Activated CD4-positive, alpha-beta T cell treated with anti-CD3 and anti-CD28 coated beads, Interleukin-2, Interleukin-4, amounts not matched to agents 100 ng/mL and 50 ng/mL, durations not matched to agents 16 hours and 8 hours (primary cell): ENCODE measurements around the gene DTNBP1.

ENCODE experiments used
- DNase-seq: peaks from one replicate; pipeline ENCODE4 v3.0.0-alpha.2; 2020; ENCODE audit warnings: low spot score

Gene DTNBP1

DNA sequence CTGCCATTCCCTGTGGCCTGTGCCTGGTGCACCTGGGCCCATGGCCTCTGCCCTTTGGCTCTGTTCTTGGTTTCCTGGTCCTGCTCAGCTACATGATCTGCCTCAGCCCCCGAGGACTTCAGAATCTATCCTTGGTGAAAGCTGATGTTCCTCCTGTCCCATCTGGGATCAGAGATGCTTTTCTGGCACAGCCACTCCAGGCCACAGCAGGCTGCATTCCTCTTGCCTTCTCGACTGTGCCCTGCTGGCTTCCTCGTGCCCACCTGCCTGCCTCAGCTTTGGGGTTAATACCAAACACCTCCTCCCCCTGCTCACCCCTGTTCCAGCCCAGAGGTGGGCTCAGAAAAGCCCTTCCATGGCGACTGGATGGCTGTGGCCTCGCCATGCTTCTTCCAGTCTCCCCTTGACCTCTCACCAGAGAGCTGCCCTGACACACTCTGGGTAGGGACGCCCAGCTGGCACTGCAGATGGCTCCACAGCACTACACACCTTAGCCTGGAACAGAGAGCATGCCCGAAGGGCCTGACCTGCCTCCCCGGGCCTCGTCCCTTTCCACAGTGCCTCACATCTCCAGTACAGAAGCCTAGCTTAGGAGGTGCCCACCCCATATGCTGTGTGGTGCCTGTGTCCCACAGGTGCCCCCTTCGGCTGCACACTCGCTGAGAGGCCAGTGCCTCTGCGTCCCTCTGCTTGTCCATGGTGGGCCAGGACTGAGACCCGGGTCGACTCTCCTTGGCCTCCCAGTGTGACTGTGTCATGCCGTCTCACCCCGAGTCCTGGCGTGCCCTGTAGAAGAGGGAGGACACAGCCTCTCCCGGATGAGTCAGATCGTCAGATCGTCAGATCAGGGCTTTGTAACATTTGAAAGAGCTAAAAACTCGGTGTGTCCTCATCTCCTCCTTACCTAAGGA, 148.8 kb downstream of the DTNBP1 start:
- DNase-seq, result no peak

DNA sequence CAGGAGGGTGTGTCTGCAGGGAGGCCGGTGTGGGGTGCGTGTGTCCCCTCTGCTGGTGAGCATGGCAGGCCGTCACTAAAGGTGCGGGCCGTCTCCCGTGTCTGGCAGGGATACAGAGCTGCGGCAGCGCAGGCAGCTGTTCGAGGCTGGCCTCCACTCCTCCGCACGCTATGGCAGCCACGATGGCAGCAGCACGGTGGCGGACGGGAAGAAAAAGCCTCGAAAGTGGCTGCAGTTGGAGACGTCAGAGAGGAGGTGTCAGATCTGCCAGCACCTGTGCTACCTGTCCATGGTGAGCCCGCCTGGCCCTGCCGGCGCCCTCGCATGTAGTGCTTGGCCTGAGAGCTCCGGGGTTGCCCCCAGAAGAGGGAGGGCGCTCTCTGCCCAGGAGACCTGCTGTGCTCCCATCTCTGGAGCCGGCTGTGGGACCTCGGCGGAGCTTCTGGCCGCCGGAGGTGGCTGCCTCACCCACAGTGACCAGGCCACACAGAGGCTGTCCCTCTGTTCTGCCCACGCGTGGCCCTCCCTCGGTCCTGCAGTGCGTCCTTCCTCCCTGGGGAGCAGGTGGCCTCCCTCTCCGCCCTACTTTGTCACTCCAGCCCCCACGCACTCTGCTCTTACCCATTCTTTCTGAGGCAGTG, 149.6 kb downstream of the DTNBP1 start:
- DNase-seq, result no peak

DNA sequence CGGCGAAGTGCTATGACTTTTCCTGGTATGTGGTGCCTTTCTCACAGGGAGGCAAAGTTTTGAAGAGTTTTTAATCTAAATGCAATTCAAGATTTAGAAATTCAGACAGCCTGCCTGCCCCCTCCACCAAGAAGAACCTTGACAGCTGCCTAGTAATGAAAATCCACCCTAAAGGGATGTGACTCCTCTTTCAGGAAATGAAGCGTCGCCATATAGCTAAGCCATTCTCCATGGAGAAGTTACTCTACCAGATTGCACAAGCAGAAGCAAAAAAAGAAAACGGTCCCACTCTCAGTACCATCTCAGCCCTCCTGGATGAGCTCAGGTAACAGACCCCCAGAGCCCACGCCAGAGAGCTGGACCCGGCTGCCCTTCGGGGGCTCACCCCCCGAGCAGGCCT, 150.1 kb downstream of the DTNBP1 start:
- DNase-seq, result no peak

DNA sequence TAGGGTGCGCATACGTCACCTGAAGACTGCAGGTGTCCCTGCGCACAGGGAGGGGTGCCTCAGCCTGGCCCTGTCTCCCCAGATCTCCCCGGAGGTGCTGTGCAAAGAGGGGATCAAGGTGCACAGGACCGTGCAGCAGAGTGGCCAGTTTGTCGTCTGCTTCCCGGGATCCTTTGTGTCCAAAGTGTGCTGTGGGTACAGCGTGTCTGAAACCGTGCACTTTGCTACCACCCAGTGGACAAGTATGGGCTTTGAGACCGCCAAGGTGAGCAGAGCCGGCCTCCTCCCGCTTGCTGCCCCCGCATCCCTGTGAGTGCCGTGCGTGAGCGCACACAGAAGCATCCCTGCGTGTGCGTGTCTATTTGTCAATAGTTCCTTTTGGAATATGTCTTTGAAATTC, 150.7 kb downstream of the DTNBP1 start:
- peak; percentile 2 for DNase-seq

DNA sequence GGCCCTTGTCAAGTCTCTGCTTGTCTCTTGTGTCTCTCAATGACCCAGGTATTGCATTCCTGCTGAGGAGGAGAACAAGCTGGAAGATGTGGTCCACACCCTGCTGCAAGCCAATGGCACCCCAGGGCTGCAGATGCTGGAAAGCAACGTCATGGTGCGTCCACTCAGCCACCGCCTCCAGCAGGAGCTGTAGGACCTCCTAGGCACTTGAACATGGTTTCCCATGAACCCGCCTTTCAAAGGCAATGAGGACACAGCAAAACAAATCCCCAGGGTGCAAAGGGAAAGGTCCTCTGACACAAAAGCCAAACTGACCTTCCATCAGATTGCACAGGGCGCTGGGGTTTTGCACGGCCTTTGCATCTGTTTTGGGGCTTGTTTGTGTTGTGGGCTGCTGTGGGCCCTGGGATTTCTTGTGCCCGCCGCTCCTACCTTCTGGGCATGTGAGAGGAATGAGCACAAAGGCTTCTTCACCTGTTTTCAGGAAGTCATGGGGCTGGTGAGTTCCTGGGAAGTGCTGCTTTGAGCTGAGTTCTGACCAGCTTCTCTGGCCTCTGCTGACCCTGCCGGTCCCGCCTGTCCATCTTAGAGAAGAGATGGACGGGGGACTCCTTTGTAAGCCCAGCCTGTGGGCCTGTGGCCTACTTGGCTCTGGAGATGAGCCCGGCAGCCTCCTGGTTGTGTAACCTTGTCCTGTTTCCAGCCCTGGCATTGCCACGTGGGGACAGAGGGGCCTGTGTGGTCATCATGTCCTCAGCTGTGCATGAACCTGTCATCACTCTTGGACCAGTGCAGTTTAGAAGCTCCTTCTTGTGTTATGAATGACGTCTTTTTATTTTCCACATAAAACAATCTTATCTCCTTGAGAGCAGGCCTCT, 151.3 kb downstream of the DTNBP1 start:
- DNase-seq, result no peak

DNA sequence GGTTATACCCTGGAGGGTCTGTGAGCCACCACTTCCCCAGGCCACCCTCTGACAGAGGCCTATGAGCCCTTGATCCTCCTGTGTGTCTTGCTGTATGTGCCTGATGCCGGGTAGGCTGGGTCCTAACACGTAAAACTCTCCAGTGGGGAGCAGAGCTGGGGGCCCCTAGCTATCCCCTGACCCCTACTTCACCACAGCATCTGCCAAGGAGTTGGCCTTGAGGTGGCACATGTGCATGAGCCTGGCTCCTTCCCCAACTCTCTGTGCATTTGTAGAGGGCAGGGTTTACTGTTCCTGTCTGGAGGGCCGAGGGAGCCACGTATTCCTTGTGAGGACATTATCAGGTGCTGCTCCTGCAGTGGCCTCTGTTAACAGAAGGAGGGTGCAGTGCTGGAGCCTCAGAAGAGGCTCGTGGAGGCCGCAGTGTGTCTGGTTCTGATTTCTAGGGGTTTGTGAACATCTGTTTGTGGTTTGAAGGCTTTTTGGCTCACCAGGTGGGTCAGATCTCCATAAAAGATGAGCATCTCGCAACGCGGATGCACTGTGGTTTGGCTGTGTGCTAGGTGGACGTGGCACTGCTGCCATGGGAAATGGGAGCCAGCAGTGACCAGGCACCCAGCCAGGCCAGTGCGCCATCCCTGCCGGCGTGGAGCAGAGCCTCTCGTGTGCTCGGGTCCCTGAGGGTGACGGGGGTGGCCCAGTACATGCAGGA, 152.1 kb downstream of the DTNBP1 start:
- DNase-seq, result no peak

DNA sequence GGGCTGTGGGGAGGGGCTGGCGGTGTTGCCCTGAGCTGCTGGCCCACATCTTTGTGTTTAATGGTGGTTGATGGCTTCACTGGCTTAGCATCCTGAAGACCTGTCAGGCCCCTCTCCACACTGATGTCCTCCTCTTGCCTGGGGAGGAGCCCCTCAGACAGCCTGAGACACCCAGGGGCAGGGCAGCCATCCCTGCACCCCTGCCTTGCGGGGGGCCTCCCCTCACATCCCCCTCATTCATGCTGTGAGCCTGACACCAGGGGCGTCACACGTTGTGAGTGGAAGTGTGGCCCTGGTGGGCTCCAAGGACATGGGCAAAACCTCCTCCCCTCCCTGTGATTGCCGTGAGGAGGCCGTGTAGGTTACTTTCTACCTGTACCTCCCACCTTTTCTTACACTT, 152.7 kb downstream of the DTNBP1 start:
- DNase-seq, result no peak

DNA sequence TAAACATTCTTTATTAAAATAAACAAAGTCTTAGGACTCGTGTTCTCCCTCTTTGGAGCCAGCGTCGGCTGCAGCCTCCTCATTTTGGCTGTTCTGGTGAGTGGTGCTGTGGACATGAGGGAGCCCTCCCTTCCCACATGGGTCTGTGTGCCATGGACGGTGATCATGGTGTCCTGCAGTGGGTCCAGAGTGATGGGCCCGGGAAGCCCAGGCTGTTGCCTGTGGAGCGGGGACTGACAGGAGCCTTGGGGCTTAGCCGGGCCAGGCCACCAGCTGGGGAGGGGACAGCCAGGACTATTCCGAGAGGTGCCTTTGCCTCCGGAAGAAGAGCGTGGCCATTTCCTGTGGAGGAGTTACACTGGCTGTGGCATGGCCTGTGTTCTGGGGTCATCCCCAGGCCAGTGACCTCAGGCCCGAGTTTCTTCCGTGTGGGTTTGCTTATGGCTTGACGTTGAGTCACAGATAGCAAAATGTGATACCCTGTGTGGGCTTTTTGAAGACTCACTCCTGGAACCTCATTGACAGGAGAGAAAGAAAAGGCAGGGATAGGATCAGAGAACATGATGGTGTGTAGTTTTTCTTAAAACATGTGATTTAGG, 153.4 kb downstream of the DTNBP1 start:
- DNase-seq, result no peak

DNA sequence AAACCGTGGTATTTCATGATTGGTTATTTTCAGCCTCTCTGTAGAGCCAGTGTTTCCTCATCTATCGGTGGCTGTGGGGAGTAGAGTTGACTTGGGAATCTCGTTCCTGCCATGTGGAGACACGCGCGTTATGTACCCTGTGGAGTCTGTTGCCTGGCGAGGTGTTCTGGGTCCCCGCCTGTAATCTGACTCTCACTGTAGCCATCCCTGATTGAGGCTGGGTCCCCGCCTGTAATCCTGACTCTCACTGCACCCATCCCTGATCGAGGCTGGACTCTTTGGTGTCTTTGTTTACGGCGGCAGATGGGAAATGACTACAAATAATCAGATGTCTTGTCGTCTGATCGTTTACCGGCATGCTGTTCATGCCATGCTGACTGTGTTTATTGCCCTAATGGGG, 153.9 kb downstream of the DTNBP1 start:
- DNase-seq, result no peak

DNA sequence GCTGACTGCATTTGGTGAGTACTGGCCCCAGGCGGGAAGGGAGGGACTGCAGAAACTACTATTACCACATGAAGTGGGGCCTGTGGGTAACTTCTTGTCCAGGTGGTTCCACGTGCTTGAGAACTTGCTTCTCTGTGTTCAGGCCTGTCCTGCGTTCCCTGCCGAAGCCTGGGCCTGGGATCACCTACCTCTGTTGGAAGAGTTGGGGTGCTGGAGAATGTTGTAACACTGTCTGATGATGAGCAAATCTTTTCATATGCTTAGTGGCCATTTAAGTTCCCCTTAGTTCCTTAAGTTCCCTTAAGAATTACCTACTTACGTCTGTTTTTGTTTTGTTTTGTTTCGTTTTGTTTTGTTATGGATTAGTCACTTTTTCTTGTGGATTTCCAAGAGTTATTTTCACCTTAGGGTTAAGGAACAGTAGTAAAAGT, 154.4 kb downstream of the DTNBP1 start:
- no peak for DNase-seq

DNA sequence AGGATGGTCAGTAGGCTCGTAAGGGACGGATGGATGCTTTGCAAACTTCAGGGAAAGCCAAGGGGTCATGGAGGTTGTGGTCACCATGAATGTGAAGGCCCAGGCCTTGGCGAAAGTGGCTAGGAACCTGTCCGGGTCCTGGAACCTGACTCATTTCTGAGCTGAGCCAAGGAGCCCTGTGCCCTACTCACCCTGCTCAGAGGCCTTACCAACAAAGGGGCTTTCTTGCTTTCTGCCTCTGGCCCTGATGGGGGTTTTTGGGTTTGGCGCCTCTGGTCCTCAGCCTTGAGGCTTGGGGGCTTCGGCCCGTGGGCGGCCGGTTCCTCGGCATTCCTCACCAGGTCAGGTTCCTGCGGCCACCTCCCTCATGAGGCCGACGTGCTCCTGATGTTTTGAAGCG, 155.1 kb downstream of the DTNBP1 start:
- DNase-seq, result no peak

DNA sequence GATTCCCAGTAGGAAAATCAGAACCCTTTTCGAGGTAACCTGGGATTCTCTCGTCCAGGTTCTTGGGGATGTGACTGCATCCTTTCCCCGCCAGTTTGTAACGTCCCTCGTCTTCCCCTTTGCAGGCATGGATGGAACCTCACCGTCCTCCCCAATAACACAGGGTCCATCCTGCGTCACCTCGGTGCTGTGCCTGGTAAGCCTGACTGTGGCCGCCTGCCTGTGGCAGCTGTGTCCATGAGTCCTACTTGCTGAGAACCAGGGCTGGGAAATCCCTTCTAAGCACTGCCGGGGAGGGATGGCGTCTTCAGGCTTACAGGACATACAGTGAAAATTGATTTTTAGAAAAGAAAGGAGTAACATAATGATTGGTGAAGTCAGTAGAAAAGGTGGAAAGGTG, 155.6 kb downstream of the DTNBP1 start:
- no peak for DNase-seq

DNA sequence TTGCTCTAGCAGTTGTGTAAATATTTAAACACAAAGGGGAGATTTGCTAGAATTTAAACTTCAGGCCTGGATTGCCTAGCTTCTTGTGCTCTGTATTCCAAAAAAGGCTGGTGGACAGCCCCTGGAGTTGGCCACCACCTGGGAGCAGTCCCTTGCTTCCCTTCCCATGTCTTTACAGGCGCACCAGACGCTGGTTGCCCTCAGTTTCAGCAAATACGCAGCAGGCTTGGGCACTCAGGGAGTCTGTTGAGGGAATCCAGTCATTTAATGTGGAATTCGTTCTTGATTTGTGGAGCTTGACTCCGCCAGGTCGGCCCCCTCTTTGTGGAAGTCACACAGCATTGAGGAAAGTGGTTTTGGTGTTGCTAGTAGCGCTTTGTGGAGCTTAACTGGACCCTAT, 156.8 kb downstream of the DTNBP1 start:
- DNase-seq, result no peak

DNA sequence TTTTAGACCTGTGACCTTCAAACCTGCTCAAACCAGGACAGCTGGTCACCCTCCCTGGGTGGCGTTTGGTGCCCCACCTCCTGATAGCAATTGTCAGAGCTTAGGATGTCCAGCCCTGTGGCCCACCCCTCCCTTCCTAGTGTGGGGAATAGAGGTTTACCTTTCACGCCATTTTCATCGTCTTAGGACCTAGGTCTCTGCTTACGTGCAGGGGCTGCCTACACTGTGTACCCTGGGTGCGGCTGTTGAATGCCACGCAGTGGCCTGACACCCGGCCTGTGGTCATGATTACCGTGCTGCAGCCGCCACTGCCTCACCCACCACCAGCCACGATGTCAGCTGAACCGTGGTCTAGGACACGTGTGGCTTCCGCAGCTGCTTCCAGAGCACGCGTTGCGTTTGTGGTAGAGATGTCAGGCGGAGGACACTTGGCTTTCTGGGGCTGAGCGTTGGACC, 157.3 kb downstream of the DTNBP1 start:
- DNase-seq, result no peak

DNA sequence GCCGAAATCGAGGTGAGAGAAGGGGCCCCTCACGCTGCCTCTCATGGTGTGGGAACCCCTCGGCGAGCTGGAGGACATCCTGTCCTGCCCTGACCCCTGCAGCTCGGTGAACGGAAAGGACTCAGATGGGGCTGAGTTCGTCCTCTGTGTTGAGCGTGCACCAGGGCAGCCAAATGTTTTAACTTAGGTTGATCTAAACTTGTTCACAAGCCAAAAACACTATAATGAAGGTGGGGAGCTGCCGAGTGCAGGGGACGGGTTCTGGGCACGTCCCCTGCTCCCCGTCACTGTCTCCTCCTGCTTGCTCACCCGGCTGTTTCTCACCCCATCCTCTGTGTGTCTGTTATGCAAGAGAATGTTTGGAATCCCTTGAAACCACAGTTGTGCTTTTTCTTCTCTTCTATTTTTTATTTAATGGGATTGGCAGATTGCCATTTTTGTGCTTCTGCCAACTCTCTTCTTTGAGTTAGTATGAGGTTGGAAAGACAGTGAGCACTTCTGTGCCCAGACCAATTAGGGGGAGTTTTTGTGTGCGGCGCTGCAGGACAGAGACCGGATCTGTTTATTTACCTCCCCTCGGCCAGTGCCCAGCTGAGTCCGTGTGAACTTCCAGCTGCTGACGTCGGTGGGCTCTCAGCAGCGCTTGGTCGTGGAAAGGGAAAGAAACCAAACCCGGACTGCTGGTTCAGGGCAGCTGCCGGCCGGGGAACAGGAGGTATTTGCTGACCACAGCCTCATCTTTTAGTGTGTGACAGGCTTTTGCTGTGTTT, 158.1 kb downstream of the DTNBP1 start:
- DNase-seq, result no peak

DNA sequence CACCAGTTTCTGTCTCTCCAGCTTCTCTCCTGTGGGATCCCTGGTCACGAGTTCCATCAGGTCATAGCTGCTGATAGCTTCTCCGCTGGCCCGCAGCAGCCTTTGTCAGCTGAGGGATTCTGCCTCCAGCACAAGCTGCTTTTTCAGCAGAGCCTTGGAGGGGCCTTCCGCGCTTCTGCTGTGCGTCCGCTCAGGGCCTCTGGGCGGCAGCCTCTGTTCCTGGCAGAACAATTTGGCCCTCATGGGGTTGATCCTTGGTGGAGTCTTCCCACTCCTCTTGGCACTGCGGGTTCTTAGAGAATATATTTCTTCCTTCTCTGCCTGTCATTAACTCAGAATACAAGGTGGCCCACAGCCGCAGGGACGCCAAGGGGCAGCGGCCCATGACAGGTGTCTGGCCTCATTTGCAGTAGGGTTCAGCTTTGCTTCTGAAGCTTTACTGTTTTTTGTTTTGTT, 158.8 kb downstream of the DTNBP1 start:
- no peak for DNase-seq

DNA sequence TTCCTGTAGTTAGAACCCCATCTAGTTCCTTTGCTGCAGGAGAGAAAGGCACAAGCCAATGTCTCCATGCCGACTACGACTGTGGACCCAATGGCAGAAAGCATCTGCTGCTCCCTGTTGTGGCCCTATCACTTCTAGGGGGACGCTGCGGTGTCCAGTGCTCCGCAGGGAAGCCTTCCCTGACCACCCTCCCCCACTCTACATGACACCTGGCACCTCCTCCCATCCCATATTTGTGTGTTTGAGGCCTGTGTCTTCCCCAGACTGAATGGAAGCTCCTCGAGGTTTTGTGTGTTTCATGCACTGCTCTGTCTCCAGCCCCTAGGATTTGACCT, 159.5 kb downstream of the DTNBP1 start:
- no peak for DNase-seq

DNA sequence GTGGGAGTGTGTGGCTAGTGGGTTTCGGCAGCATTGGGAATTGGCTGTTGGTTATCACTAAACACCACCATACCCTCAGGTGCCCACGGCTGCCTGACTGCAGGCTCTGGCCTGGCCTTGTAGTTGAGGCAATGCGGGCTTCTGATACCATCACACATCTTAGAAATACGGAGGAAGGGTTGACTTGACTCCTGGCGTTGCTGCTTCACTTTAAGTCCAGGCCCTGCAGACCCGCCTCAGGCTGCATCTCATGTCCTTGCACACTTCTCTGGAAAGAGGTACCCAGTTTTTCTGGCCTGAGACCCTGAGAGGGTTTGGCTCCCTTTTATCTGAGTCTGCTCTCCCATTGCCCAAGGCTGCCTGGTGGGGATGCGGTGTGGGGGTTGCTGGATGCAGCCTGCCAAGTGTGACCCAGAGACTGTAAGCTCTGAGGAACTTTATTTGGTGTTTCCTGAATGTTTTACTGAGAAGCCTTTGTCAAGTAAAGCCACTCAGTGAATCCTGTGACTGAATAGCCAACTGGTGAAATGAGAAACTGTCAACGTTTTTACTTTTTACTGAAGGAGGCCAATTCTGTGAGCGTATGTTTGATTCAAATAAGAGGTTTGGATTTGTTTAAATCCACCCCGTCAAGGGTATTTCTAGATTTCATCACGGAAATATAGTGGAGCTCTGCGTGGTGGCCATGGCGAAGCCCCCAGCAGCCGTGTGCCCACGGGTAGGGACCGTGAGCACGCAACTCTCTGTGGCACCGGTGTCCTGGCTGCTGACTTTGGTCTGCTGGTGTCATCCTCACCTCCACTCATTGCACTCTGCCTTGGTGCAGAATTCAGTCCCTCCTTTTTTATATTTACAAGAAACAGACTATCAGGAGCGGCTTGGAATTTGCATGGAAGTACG, 160.1 kb downstream of the DTNBP1 start:
- DNase-seq, result no peak

DNA sequence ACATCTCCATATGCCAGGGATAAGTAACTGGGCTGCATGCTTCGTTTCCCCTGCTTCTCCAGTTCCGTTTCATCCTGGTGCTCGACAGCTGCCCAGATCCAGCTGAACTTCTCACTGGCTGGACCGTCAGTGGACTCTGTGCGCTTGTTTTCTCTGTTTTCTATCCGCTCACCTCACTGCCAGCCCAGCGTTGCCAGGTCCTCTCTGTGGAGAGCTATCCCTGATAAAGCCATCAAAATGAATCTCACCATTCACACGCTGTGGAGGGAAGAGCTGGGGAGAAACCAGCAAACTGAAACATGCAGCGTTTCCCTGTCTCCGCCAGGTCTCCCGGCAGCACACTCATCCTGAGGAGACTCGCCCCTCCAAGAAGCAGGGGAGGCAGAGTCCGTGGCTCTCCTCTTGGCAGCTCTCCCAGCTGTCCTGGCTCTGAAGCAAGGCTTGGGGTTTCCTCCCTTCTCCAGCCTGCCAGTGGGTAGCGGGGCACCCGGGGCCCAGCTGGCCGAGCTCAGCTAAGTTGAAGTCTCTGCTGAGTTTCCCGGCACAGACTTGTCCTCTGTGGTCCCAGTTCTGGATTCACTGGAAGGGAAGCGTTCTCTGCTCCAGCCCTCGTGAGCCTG, 160.9 kb downstream of the DTNBP1 start:
- no peak for DNase-seq
